Peyer's patch (tissue), 4 donors: ENCODE measurements around the gene PHETA1. TPM values are rescaled to one million over a fixed set of nuclear protein-coding genes. Genes with fewer than 3 reads are reported as not detected.

Source experiments
- DNase-seq, 3 donors: peaks; one replicate each; pipeline ENCODE4 v3.0.0-alpha.2; 2017 to 2019
- H3K27ac ChIP-seq, 4 donors: fragments of 200-600 bp; sonication (generic); one replicate each; pipeline ENCODE4 v1.5.1; 2016 to 2019
- H3K27me3 ChIP-seq, 2 donors: fragments of 200-600 bp; sonication (generic); one replicate each; pipeline ENCODE4 v1.5.1; 2019
- H3K36me3 ChIP-seq, 3 donors: fragments of 200-600 bp; sonication (generic); one replicate each; pipeline ENCODE4 v1.5.1; 2016 to 2019
- H3K4me1 ChIP-seq, 4 donors: fragments of 200-600 bp; sonication (generic); one replicate each; pipeline ENCODE4 v1.5.1; 2016 to 2019
- H3K4me3 ChIP-seq, 4 donors: fragments of 200-600 bp; sonication (generic); 1 replicate in 3 of 4; 2 replicates in 1 of 4; pipeline ENCODE4 v1.5.1; 2016 to 2019; ENCODE audit warnings: mild to moderate bottlenecking in 1 of 4
- H3K9me3 ChIP-seq, 4 donors: fragments of 200-600 bp; sonication (generic); one replicate each; pipeline ENCODE4 v1.5.1; 2016 to 2019; ENCODE audit warnings: mild to moderate bottlenecking in 1 of 4
- POLR2A ChIP-seq, 2 donors: fragments of 450-650 bp; IDR thresholded peaks; one replicate each; pipeline ENCODE4 v1.5.1; 2017; ENCODE audit warnings: antibody characterized with exemption in 2 of 2, mild to moderate bottlenecking in 2 of 2, moderate library complexity in 2 of 2
- total RNA-seq, 4 donors: library from RNA; depleted of rRNA; stranded (reverse); fragments of >200 nt; gene quantifications; one replicate each; pipeline ENCODE4 v1.1.0, GENCODE V29; 2016
- TF ChIP-seq, protein P1 (sequence below), 6 experiments: fragments of 450-650 bp in 4 of 6; fragments of 200-600 bp in 2 of 6; sonication (generic) in 1 of 6; IDR thresholded peaks; one replicate each; pipeline ENCODE4 v1.5.1; 2017 to 2019; ENCODE audit warnings: antibody characterized with exemption in 6 of 6, mild to moderate bottlenecking in 3 of 6, moderate library complexity in 1 of 6

Gene PHETA1
- total RNA-seq, 4 donors from 2014 or later = 43.2 to 64.6 (median 51.0) TPM

DNA sequence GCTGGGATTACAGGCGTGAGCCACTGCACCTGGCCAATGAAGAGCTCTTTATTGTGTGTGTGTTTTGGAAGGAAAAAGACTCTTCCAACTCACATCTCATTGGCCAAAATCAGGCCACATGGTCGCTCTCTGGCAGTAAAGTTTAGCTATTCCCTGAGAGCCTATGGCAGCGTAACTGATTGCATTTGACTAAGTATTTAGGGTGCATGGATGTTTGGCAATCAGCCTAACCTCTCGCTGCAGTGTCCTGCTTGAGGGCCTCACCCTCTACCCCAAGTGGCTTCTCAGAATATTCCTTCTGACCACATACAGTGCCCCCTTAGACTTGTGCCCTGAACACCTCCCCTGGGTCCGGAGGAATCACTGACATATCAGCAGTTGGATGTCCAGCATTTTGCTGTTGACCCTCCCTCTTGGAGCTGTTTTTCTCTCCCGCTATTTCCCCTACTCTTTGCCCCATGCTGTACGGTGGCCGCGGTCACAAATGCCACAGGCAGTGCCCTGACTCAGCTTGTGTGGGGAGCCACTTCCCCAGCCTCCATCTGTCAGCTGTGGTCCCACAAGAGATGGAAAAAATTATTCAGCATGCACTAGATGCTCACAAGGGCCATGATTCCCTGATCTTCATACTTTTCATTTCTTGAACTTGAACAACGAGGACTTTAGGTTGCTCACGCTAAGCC is 9.5 kb downstream of the PHETA1 start:
- DNase-seq = no peak
- peaks cover 0 to 22% (median 0%) of the 10 kb centered on the region in 3 donors for H3K36me3 ChIP-seq
- H3K27ac ChIP-seq = no peak overlapping the region
- H3K4me3 ChIP-seq = no peak overlapping the region
- H3K4me1 ChIP-seq = peaks cover 0 to 7% (median 0%) of the 10 kb centered on the region in 4 donors
- H3K27me3 ChIP-seq = no peaks in the 10 kb centered on the region
- TF ChIP-seq, protein P1, sequence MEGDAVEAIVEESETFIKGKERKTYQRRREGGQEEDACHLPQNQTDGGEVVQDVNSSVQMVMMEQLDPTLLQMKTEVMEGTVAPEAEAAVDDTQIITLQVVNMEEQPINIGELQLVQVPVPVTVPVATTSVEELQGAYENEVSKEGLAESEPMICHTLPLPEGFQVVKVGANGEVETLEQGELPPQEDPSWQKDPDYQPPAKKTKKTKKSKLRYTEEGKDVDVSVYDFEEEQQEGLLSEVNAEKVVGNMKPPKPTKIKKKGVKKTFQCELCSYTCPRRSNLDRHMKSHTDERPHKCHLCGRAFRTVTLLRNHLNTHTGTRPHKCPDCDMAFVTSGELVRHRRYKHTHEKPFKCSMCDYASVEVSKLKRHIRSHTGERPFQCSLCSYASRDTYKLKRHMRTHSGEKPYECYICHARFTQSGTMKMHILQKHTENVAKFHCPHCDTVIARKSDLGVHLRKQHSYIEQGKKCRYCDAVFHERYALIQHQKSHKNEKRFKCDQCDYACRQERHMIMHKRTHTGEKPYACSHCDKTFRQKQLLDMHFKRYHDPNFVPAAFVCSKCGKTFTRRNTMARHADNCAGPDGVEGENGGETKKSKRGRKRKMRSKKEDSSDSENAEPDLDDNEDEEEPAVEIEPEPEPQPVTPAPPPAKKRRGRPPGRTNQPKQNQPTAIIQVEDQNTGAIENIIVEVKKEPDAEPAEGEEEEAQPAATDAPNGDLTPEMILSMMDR (IDR thresholded peaks at IDR 0.05) = no peak
- TF ChIP-seq POLR2A (IDR thresholded peaks at IDR 0.05) = peak in 1 of 2 donors; percentile 13
- H3K9me3 ChIP-seq = no peaks in the 10 kb centered on the region

DNA sequence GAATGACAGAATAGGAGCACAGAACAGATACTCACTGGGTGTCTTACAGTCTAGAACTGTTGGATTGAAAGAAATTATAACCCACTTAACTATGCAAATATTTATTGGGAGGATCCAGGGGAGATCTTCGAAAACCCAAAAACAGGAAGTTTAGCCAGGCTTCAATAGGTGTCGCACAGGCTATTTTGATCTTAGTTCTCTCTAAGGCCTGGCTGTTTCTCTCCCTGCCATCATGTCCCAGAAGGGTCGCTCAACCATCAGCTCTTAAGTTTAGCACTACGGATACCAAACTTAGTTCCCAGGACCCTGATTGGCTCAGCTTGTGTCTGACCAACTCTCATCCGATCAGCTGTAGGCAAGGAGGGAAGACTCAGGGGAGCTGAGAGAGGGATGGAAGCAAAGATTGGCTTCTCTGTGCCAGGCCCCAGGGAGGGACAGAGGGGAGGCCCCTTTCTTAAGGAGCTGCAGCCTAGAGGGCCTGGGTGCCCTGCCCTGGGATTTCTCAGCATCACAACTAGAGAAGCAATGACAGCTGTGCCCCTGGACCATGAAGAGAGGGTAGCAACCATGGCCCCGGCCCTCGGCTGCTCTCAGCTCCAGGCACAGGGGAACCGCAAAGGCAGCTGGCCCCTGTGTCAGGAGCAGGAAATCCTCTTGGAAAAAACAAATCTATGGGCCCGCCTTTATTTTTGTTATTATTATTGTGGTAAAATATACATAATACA is 13.5 kb downstream of the PHETA1 start:
- Histone ChIP-seq H3K4me3 (no peak overlapping the region), H3K36me3 (no peaks in the 10 kb centered on the region), H3K9me3 (no peaks in the 10 kb centered on the region), H3K4me1 (peaks cover 0 to 7% (median 0%) of the 10 kb centered on the region in 4 donors), H3K27me3 (no peaks in the 10 kb centered on the region), H3K27ac (peak overlapping the region in 1 of 4 donors; percentile 55)
- TF ChIP-seq, protein P1 (IDR thresholded peaks at IDR 0.05) = no peak
- no peak for TF ChIP-seq POLR2A (IDR thresholded peaks at IDR 0.05)
- DNase-seq = peak in 1 of 3 donors; percentile 38

DNA sequence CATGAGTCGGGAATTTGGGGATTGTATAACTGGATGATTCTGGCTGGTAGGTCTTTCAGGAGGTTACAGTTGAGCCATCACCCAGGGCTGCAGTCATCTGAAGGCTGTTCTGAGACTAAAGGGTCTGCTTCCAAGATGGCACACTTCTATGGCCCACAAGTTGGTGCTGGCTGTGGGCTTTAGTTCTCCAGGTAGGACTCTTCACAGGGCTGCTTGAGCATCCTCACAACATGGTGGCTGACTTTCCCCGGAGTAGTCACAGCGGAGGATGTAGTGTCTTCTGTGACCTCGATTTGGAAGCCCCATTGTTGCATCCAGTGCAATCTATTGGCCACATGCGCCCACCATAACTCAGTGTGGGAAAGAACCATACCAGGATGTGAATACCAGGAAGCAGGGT is 14.4 kb downstream of the PHETA1 start:
- Histone ChIP-seq H3K27ac (peak overlapping the region in 1 of 4 donors; percentile 55), H3K4me3 (no peak overlapping the region), H3K36me3 (no peaks in the 10 kb centered on the region), H3K4me1 (peaks cover 0 to under 1% (median 0%) of the 10 kb centered on the region in 4 donors), H3K27me3 (no peaks in the 10 kb centered on the region), H3K9me3 (no peaks in the 10 kb centered on the region)
- TF ChIP-seq, protein P1 (IDR thresholded peaks at IDR 0.05) = no peak
- TF ChIP-seq POLR2A (IDR thresholded peaks at IDR 0.05) = no peak
- no peak for DNase-seq

- Histone ChIP-seq H3K4me1 (no peaks in the 10 kb centered on the region), H3K4me3 (no peak overlapping the region), H3K27me3 (no peaks in the 10 kb centered on the region), H3K36me3 (no peaks in the 10 kb centered on the region), H3K27ac (no peak overlapping the region), H3K9me3 (peaks cover 0 to 2% (median 0%) of the 10 kb centered on the region in 4 donors)
- DNase-seq = no peak
- TF ChIP-seq, protein P1 (IDR thresholded peaks at IDR 0.05) = no peak
- no peak for TF ChIP-seq POLR2A (IDR thresholded peaks at IDR 0.05)
Observed at GRCh38 chr12:111353603-111354295, 15.1 kb downstream of the PHETA1 start.

DNA sequence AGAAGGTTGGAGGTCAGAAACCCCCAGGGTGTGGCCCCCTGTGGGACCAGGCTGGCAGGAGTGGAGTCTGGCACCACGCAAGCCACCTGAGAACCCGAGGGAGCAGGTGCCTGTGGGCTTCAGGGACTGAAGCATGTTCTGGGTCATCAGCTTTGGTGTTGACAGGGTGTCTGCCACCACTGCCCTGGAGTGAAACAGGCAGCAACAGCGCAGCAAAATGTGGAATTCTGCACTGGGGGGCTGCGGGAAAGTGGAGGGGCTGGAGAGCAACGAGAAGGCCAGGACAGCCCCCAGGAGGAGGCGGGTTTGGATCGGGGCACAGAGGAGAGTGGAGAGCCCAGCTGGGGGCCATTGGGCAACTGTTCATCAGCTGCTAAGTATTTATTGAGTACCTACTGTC is 15.9 kb downstream of the PHETA1 start:
- TF ChIP-seq POLR2A (IDR thresholded peaks at IDR 0.05) = no peak
- TF ChIP-seq, protein P1 (IDR thresholded peaks at IDR 0.05) = no peak
- Histone ChIP-seq H3K27ac (no peak overlapping the region), H3K27me3 (no peaks in the 10 kb centered on the region), H3K4me1 (no peaks in the 10 kb centered on the region), H3K4me3 (no peak overlapping the region), H3K36me3 (no peaks in the 10 kb centered on the region), H3K9me3 (peaks cover 0 to 9% (median 1%) of the 10 kb centered on the region in 4 donors)
- no peak for DNase-seq
